GM23338 (cell line): ENCODE measurements around the gene GRIK4.

ENCODE experiments used
- CREB1 ChIP-seq: fragments of 250-450 bp; sonication (Bioruptor Pico); IDR thresholded peaks from 2 replicates; pipeline ENCODE4 v1.5.0; 2020; ENCODE audit warnings: low read depth, mild to moderate bottlenecking, moderate library complexity
- EZH2 ChIP-seq: fragments of 200-600 bp; sonication (generic); IDR thresholded peaks from one replicate; pipeline ENCODE4 v1.8.0; 2017; ENCODE audit warnings: antibody characterized with exemption, mild to moderate bottlenecking, low read depth; ENCODE audit not compliant: unreplicated experiment
- EZH2phosphoT487 ChIP-seq: fragments of 200-600 bp; sonication (generic); IDR thresholded peaks from one replicate; pipeline ENCODE4 v1.8.1; 2018; ENCODE audit warnings: antibody characterized with exemption; ENCODE audit not compliant: unreplicated experiment
- JUNB ChIP-seq: IDR thresholded peaks from one replicate; pipeline ENCODE4 v1.6.1; 2016; ENCODE audit warnings: antibody characterized with exemption; ENCODE audit not compliant: unreplicated experiment
- POLR2AphosphoS5 ChIP-seq: IDR thresholded peaks from 2 replicates; pipeline ENCODE4 v1.6.1; 2016; ENCODE audit warnings: antibody characterized with exemption, low read depth
- ZNF114 ChIP-seq: fragments of 250-450 bp; sonication (Bioruptor Pico); IDR thresholded peaks from 2 replicates; pipeline ENCODE4 v1.5.0; 2020; ENCODE audit warnings: mild to moderate bottlenecking, moderate library complexity
- ZNF331 ChIP-seq: fragments of 250-450 bp; sonication (Bioruptor Pico); IDR thresholded peaks from 2 replicates; pipeline ENCODE4 v1.5.0; 2020; ENCODE audit warnings: low read depth, mild to moderate bottlenecking, moderate library complexity
- TF ChIP-seq, protein P1 (sequence below), 2 experiments: fragments of 200-600 bp in 1 of 2; sonication (generic) in 1 of 2; conservative IDR thresholded peaks; 2 replicates each; pipeline versions ENCODE4 v1.5.1 to v1.6.1; 2016 to 2017; ENCODE audit warnings: antibody characterized with exemption in 2 of 2, low read depth in 2 of 2, mild to moderate bottlenecking in 2 of 2, moderate library complexity in 1 of 2
- TF ChIP-seq, protein P2 (sequence below): IDR thresholded peaks from one replicate; pipeline ENCODE4 v1.6.1; 2018; ENCODE audit warnings: antibody characterized with exemption; ENCODE audit not compliant: unreplicated experiment
- TF ChIP-seq, protein P3 (sequence below): IDR thresholded peaks from 2 replicates; pipeline ENCODE4 v1.6.1; 2016; ENCODE audit warnings: antibody characterized with exemption

DNA sequence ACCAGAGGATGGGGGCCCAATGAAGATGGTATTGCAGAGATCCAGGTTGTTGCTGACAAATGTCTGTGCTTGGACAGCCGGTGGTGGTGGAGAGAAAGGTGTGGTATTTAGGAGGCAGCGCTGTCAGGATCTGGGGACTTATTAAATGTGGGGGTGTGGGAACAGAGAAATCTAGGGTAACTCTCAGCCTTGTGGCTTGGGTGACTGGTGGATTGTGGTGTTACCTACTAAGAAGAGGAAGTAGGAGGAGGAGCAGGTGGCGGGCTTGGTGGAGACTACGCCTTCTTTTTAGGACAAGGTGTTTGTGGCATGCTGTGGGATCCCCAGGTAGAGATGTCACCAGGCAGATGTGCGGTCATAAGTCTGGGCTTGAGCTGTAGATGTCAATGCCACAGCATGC is 144.0 kb downstream of the GRIK4 start:
- TF ChIP-seq, protein P1, sequence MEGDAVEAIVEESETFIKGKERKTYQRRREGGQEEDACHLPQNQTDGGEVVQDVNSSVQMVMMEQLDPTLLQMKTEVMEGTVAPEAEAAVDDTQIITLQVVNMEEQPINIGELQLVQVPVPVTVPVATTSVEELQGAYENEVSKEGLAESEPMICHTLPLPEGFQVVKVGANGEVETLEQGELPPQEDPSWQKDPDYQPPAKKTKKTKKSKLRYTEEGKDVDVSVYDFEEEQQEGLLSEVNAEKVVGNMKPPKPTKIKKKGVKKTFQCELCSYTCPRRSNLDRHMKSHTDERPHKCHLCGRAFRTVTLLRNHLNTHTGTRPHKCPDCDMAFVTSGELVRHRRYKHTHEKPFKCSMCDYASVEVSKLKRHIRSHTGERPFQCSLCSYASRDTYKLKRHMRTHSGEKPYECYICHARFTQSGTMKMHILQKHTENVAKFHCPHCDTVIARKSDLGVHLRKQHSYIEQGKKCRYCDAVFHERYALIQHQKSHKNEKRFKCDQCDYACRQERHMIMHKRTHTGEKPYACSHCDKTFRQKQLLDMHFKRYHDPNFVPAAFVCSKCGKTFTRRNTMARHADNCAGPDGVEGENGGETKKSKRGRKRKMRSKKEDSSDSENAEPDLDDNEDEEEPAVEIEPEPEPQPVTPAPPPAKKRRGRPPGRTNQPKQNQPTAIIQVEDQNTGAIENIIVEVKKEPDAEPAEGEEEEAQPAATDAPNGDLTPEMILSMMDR (conservative IDR thresholded peaks at IDR 0.05; ENCODE audit: low read depth in 2 of 2): no peak
- TF ChIP-seq, protein P2, sequence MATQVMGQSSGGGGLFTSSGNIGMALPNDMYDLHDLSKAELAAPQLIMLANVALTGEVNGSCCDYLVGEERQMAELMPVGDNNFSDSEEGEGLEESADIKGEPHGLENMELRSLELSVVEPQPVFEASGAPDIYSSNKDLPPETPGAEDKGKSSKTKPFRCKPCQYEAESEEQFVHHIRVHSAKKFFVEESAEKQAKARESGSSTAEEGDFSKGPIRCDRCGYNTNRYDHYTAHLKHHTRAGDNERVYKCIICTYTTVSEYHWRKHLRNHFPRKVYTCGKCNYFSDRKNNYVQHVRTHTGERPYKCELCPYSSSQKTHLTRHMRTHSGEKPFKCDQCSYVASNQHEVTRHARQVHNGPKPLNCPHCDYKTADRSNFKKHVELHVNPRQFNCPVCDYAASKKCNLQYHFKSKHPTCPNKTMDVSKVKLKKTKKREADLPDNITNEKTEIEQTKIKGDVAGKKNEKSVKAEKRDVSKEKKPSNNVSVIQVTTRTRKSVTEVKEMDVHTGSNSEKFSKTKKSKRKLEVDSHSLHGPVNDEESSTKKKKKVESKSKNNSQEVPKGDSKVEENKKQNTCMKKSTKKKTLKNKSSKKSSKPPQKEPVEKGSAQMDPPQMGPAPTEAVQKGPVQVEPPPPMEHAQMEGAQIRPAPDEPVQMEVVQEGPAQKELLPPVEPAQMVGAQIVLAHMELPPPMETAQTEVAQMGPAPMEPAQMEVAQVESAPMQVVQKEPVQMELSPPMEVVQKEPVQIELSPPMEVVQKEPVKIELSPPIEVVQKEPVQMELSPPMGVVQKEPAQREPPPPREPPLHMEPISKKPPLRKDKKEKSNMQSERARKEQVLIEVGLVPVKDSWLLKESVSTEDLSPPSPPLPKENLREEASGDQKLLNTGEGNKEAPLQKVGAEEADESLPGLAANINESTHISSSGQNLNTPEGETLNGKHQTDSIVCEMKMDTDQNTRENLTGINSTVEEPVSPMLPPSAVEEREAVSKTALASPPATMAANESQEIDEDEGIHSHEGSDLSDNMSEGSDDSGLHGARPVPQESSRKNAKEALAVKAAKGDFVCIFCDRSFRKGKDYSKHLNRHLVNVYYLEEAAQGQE: no peak
- no peak for TF ChIP-seq EZH2
- no peak for TF ChIP-seq POLR2AphosphoS5
- no peak for TF ChIP-seq EZH2phosphoT487
- TF ChIP-seq, protein P3, sequence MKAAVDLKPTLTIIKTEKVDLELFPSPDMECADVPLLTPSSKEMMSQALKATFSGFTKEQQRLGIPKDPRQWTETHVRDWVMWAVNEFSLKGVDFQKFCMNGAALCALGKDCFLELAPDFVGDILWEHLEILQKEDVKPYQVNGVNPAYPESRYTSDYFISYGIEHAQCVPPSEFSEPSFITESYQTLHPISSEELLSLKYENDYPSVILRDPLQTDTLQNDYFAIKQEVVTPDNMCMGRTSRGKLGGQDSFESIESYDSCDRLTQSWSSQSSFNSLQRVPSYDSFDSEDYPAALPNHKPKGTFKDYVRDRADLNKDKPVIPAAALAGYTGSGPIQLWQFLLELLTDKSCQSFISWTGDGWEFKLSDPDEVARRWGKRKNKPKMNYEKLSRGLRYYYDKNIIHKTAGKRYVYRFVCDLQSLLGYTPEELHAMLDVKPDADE: no peak
- TF ChIP-seq ZNF114: no peak
- TF ChIP-seq JUNB: no peak
- TF ChIP-seq CREB1 (CRISPR knock-in tag): no peak
- no peak for TF ChIP-seq ZNF331 (CRISPR knock-in tag)
